ENCODE data around the gene AGAP1. TPM values are rescaled to one million over a fixed set of nuclear protein-coding genes. Genes with fewer than 3 reads are reported as not detected.

The AGAP1 gene
- total RNA-seq, 2 donors from 2014 or later = 32.8 to 34.7 TPM

- Mint-ChIP-seq H3K4me3 (no peak overlapping the region), H3K27ac (no peak overlapping the region), H3K36me3 (ENCODE audit: low read depth) (no peaks in the 10 kb centered on the region), H3K27me3 (ENCODE audit: insufficient read depth) (peaks cover 89% of the 10 kb centered on the region), H3K9me3 (no peaks in the 10 kb centered on the region), H3K4me1 (peaks cover 27% of the 10 kb centered on the region)
- Histone ChIP-seq H3K9ac (ENCODE audit: extremely low read depth, low read length, poor library complexity, severe bottlenecking) (no peak overlapping the region), H3K4me3 (ENCODE audit: low read length) (peak overlapping the region; percentile 40), H3K27me3 (ENCODE audit: control insufficient read depth, insufficient read depth, low read length, poor library complexity, severe bottlenecking) (peaks cover 100% of the 10 kb centered on the region), H3K27ac (ENCODE audit: low read depth, low read length) (peak overlapping the region; percentile 68), H3K9me3 (ENCODE audit: control insufficient read depth, low read length) (no peaks in the 10 kb centered on the region), H3K4me1 (ENCODE audit: control insufficient read depth, insufficient read depth, low read length) (peaks cover 10% of the 10 kb centered on the region), H3K36me3 (ENCODE audit: control insufficient read depth, insufficient read depth, low read length) (no peaks in the 10 kb centered on the region)
- 3% methylated on average over 11 to 36 of the region's 36 CpGs for WGBS, 2 experiments (ENCODE audit: insufficient coverage in 1 of 2, insufficient read length in 1 of 2)
- TF ChIP-seq CTCF (conservative IDR thresholded peaks at IDR 0.05) = no peak
- peak; percentile 76 for DNase-seq
These were observed 675.4 kb downstream of the AGAP1 start for GRCh38 chr2:236169151-236169721.

- no peak overlapping the region for H3K4me3 Mint-ChIP-seq
- TF ChIP-seq CTCF (conservative IDR thresholded peaks at IDR 0.05) = no peak
- H3K27ac Mint-ChIP-seq = no peak overlapping the region
- peaks cover 91% of the 10 kb centered on the region for H3K27me3 Mint-ChIP-seq (ENCODE audit: insufficient read depth)
- peaks cover 100% of the 10 kb centered on the region for H3K27me3 ChIP-seq (ENCODE audit: control insufficient read depth, insufficient read depth, low read length, poor library complexity, severe bottlenecking)
- peak overlapping the region; percentile 68 for H3K27ac ChIP-seq (ENCODE audit: low read depth, low read length)
- no peaks in the 10 kb centered on the region for H3K36me3 ChIP-seq (ENCODE audit: control insufficient read depth, insufficient read depth, low read length)
- peak overlapping the region; percentile 40 for H3K4me3 ChIP-seq (ENCODE audit: low read length)
- no peaks in the 10 kb centered on the region for H3K36me3 Mint-ChIP-seq (ENCODE audit: low read depth)
- no peak overlapping the region for H3K9ac ChIP-seq (ENCODE audit: extremely low read depth, low read length, poor library complexity, severe bottlenecking)
- H3K9me3 Mint-ChIP-seq = no peaks in the 10 kb centered on the region
- WGBS, 2 experiments (ENCODE audit: insufficient coverage in 1 of 2, insufficient read length in 1 of 2) = 4% methylated on average over 8 to 38 of the region's 38 CpGs
- peaks cover 10% of the 10 kb centered on the region for H3K4me1 ChIP-seq (ENCODE audit: control insufficient read depth, insufficient read depth, low read length)
- peaks cover 30% of the 10 kb centered on the region for H3K4me1 Mint-ChIP-seq
- no peaks in the 10 kb centered on the region for H3K9me3 ChIP-seq (ENCODE audit: control insufficient read depth, low read length)
- DNase-seq = peak; percentile 71
These were observed 676.1 kb downstream of the AGAP1 start for GRCh38 chr2:236169741-236170589.

- Histone ChIP-seq H3K27me3 (ENCODE audit: control insufficient read depth, insufficient read depth, low read length, poor library complexity, severe bottlenecking) (peaks cover 100% of the 10 kb centered on the region), H3K36me3 (ENCODE audit: control insufficient read depth, insufficient read depth, low read length) (no peaks in the 10 kb centered on the region), H3K4me1 (ENCODE audit: control insufficient read depth, insufficient read depth, low read length) (peaks cover 12% of the 10 kb centered on the region), H3K4me3 (ENCODE audit: low read length) (no peak overlapping the region), H3K27ac (ENCODE audit: low read depth, low read length) (no peak overlapping the region), H3K9me3 (ENCODE audit: control insufficient read depth, low read length) (no peaks in the 10 kb centered on the region), H3K9ac (ENCODE audit: extremely low read depth, low read length, poor library complexity, severe bottlenecking) (no peak overlapping the region)
- no peaks in the 10 kb centered on the region for H3K9me3 Mint-ChIP-seq
- H3K4me1 Mint-ChIP-seq = peaks cover 34% of the 10 kb centered on the region
- TF ChIP-seq CTCF (conservative IDR thresholded peaks at IDR 0.05) = no peak
- no peaks in the 10 kb centered on the region for H3K36me3 Mint-ChIP-seq (ENCODE audit: low read depth)
- peaks cover 91% of the 10 kb centered on the region for H3K27me3 Mint-ChIP-seq (ENCODE audit: insufficient read depth)
- DNase-seq = no peak
- H3K27ac Mint-ChIP-seq = no peak overlapping the region
- WGBS, 2 experiments (ENCODE audit: insufficient coverage in 1 of 2, insufficient read length in 1 of 2) = 10 to 12% methylated on average over 20 to 21 of the region's 21 CpGs
- H3K4me3 Mint-ChIP-seq = no peak overlapping the region
These were observed 676.8 kb downstream of the AGAP1 start for GRCh38 chr2:236170590-236171165.

All from endodermal cell (in vitro differentiated cells).